Measurements from ENCODE around the gene MAB21L4.

The MAB21L4 gene

GRCh38 chr2:240922982-240923537 is 27.1 kb upstream of the MAB21L4 start:
- no peak for DNase-seq

GRCh38 chr2:240922245-240922981 is 26.5 kb upstream of the MAB21L4 start:
- no peak for DNase-seq

GRCh38 chr2:240921995-240922244 is 26.0 kb upstream of the MAB21L4 start:
- no peak for DNase-seq

GRCh38 chr2:240921311-240921994 is 25.5 kb upstream of the MAB21L4 start:
- no peak for DNase-seq

DNA sequence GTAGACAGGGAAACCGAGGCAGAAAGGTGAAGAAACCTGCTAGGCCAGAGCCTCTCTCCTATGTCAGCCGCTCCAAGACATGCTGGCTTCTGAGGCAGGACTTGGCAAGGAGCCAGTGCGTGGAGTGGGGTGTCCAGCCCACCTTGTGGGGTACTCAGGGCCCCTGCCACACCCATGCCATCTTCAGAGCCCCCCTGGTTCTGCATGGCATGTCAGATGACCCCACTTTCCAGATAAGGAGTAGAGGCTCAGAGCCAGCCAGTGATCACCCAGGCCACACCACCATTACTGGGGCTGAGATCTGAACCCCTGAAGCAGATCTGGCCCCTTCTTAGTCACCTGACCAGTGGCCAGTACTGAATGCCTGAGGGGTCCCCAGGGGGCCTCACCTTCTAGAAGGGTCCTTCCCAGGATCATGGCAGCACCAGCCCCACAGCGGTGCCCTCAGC is 24.9 kb upstream of the MAB21L4 start:
- no peak for DNase-seq

- DNase-seq: no peak
Observed at GRCh38 chr2:240919786-240920782, 24.1 kb upstream of the MAB21L4 start.

- no peak for DNase-seq
Observed at GRCh38 chr2:240919161-240919781, 23.3 kb upstream of the MAB21L4 start.

DNA sequence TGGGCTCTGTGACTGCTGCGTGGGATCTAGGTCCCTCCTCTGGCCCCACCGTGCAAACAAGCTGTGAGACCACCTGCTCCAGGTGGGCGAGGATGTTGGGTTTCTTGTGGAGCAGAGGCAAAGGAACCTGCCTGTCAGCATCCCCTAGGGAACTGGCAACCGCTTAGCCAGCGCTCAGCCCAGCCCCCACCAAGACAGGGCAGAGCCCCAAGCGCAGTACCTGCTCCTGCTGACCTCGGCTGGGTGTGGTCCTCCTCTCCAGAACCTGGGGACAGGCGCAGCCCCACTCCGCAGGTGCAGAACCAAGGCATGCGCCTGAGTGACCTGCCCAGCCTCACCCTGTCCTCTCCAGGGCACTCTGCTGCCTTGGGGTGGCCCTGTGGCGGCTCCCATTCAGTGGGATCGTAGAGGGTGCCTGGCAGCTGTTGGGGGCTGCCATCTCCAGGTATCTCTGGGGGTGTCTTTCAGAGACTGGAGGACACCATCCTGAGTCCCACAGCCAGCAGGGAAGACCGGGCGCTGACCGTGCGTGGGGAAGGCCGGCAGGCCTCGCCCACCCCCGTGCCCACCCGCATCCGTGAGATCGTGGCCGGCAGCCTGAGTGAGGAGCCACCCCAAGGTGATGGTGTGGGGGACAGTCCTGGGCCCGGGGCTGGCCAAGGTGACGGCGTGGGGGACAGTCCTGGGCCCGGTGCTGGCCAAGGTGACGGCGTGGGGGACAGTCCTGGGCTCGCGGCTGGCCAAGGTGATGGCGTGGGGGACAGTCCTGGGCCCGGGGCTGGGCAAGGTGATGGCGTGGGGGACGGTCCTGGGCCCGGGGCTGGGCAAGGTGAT is 22.5 kb upstream of the MAB21L4 start:
- DNase-seq: no peak

GRCh38 chr2:240917684-240918257 is 21.8 kb upstream of the MAB21L4 start:
- DNase-seq: no peak

DNA sequence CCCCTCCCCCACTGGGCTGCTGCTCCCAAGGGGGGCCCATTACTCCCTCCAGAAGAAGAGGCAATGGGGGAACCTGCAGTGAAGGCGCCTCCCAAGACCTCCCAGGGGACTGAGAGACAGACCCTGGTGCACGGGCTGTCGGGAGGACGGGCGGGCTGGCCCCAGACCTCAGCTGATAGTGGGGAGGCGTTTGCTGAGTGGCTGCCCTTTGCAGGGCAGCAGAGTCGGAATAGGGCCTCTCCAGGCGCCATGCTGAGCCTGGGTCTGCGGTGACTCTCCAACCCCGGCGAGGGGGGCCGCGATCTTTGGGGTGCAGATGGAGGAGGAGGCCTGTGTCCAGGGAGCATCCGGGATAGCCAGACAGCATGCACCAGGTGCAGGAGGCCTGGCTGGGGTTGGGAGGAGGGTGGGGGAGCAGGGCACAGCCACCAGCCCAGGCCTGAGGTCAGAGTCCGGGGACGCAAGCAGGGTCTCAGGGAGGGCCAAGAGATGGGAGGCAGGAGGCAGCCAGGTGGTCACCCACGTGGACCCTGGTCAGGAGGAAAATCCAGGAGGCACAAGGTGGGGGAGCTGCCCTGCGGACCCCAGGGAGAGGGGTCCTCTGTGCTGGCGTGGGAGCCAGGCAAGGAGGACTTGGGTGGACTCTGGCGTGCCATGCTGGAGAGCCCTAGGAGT is 21.2 kb upstream of the MAB21L4 start:
- DNase-seq: no peak

DNA sequence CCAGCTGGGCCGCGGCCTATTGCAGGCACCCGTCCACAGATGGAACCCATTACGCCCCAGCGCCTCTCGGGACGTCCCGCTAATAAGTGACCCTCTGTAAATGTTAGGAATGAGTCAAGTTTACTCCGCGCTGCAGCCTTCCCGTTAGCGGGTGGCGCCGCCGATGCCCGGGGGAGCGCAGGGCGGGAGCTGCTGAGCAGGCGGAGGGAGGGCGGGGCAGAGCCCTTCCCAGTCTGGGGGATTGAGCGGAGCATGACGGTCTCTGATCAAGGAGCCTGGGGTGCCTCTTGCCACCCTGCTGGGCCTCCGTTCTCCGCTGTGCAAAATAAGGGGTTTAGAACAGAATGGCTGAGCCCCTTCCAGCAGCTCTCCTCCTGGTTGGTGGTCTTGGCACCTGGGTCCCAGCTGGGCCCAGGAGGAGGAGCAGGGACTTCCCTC is 20.6 kb upstream of the MAB21L4 start:
- no peak for DNase-seq

DNA sequence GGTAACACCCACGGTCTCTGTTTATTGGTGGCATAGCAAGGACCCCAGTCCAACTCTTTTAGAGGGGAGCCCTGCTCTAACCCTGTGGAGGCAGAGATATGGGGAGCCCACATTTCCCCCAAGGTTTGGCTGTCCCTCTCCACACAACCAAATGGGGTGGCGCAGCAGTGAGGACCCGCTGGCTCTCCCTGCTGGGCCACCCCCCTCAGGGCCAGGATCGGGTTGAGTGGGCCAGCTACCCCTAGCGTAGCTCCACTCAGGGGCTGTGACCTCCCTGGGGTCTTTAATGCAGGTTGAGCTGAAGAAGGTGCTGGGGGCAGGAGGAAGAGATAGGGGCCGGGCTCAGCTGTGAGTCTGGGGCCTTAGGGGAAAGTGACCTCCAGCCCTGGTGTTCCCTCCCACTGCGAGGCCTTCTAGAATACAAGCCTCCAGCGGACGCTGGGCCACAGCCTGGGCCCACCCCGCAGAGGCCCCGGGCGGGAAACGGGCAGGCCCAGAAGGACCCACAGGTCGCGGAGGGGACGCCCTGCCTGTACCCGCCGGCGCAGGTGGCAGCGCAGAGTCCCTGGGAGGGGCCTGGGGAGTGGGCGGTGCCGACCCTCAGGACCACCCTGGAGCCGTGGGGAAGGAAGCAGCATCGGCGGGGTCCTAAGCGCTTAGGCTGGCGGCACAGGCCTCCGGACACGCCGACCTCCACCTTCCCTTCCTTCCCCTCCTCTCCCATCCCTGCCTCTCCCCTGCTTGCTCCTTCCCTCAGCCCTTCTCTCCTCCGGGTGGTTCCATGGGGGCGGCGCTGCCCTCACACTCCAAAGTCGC is 19.8 kb upstream of the MAB21L4 start:
- DNase-seq: no peak

- no peak for DNase-seq
Observed at GRCh38 chr2:240914645-240915525, 18.9 kb upstream of the MAB21L4 start.

GRCh38 chr2:240913810-240914644 is 18.1 kb upstream of the MAB21L4 start:
- peak; percentile 7 to 19 for DNase-seq

DNA sequence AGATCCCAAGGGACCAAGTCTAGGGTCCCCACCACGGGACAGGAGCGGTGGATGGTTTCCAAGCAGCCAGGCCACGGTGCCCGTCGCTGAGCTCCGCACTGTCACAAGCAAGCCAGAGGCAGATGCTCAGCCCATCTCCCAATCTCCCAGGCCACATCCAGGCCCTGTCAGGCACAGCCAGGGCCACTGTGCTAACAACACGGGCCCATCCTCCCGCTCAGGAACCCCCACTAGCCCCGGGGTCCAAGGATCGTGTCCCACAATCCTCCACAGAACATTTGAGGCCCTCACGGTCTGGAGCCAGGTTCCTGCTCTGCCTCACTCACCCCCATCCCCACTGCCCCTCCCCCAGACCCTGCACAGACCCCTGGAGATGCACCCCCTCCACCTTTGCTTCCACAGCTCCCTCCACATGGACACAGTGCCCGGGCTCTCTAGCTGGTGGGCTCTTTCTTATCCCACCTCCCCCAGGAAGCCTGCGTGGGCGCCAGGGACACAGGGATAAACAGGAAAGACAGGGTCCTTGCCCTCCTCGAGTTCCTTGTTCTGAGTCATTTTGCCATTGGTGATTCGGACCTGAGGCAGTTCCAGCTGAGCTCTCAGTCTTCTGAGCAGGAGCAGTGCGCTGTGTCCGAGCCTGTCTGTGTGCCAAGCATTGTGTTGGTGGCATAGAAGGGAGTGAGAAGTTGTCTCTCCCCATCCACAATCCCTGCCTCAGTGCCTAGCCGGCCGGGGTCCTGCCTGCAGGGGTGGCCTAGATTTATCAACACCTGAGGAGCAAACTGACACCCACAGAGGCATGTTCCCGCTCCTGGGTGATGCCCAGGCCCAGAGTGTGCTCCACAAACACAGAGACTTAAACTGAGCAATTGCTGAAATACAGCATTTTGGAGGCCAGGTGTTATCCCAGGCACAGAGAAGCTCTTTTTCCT is 17.2 kb upstream of the MAB21L4 start:
- no peak for DNase-seq

- peak; percentile 0 to 2 for DNase-seq
Observed at GRCh38 chr2:240911641-240912265, 15.8 kb upstream of the MAB21L4 start.
